Fibroblast of lung (primary cell): ENCODE data around the gene ZBTB8A.
"Not testable (repeated sequence)": the region's sequence is repeated elsewhere in the genome, so short reads cannot be mapped to it uniquely, and the experiment has no call there.

Experiments
- EZH2 ChIP-seq: IDR thresholded peaks from 2 replicates; pipeline ENCODE4 v1.5.1; 2012; ENCODE audit warnings: low read length, control low read depth, mild to moderate bottlenecking; ENCODE audit errors: missing control alignments
- TF ChIP-seq, protein P1 (sequence below), 2 donors: IDR thresholded peaks in 1 of 2; conservative IDR thresholded peaks in 1 of 2; 1 replicate in 1 of 2; 2 replicates in 1 of 2; pipeline ENCODE4 v1.5.1; 2011 to 2012; ENCODE audit warnings: low read length in 2 of 2, control low read depth in 1 of 2, inconsistent platforms in 1 of 2, low read depth in 1 of 2, mild to moderate bottlenecking in 1 of 2

DNA sequence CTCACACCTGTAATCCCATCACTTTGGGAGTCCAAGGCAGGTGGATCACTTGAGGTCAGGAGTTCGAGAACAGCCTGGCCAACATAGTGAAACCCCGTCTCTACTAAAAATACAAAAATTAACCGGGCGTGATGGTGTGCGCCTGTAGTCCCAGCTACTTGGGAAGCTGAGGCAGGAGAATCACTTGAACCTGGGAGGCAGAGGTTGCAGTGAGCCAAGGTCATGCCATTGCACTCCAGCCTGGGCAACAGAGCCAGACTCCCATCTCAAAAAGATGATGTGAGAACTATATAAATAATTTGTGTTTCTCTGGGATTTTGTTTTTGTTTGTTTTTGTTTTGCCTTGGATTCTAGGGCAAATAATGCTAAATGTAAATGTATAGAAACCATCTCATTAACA is 17.8 kb downstream of the ZBTB8A start:
- TF ChIP-seq, protein P1, sequence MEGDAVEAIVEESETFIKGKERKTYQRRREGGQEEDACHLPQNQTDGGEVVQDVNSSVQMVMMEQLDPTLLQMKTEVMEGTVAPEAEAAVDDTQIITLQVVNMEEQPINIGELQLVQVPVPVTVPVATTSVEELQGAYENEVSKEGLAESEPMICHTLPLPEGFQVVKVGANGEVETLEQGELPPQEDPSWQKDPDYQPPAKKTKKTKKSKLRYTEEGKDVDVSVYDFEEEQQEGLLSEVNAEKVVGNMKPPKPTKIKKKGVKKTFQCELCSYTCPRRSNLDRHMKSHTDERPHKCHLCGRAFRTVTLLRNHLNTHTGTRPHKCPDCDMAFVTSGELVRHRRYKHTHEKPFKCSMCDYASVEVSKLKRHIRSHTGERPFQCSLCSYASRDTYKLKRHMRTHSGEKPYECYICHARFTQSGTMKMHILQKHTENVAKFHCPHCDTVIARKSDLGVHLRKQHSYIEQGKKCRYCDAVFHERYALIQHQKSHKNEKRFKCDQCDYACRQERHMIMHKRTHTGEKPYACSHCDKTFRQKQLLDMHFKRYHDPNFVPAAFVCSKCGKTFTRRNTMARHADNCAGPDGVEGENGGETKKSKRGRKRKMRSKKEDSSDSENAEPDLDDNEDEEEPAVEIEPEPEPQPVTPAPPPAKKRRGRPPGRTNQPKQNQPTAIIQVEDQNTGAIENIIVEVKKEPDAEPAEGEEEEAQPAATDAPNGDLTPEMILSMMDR (conservative IDR thresholded peaks at IDR 0.05 in 1 of 2, IDR thresholded peaks at IDR 0.05 in 1 of 2; ENCODE audit: low read depth in 1 of 2, low read length in 2 of 2) = not testable (repeated sequence)
- not testable (repeated sequence) for TF ChIP-seq EZH2
